ENCODE results near the gene KIAA1671.

GRCh38 chr22:25212337-25212736, 259.8 kb downstream of the KIAA1671 start:
- TF ChIP-seq CTCF (IDR thresholded peaks at IDR 0.05; ENCODE audit: low read depth, low read length, missing input control) (no peak), JUND (IDR thresholded peaks at IDR 0.05) (no peak), RXRA (IDR thresholded peaks at IDR 0.05) (no peak), FOXA2 (IDR thresholded peaks at IDR 0.05) (no peak), RAD21 (IDR thresholded peaks at IDR 0.05) (no peak), YY1 (IDR thresholded peaks at IDR 0.05) (no peak), ATF3 (IDR thresholded peaks at IDR 0.05) (no peak), TAF1 (conservative IDR thresholded peaks at IDR 0.05) (no peak), SP1 (IDR thresholded peaks at IDR 0.05) (no peak), HNF4A (conservative IDR thresholded peaks at IDR 0.05) (no peak), GABPA (IDR thresholded peaks at IDR 0.05 in 1 of 2, conservative IDR thresholded peaks at IDR 0.05 in 1 of 2) (no peak)
- TF ChIP-seq, protein P1, sequence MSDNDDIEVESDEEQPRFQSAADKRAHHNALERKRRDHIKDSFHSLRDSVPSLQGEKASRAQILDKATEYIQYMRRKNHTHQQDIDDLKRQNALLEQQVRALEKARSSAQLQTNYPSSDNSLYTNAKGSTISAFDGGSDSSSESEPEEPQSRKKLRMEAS (IDR thresholded peaks at IDR 0.05): no peak
- TF ChIP-seq, protein P2, sequence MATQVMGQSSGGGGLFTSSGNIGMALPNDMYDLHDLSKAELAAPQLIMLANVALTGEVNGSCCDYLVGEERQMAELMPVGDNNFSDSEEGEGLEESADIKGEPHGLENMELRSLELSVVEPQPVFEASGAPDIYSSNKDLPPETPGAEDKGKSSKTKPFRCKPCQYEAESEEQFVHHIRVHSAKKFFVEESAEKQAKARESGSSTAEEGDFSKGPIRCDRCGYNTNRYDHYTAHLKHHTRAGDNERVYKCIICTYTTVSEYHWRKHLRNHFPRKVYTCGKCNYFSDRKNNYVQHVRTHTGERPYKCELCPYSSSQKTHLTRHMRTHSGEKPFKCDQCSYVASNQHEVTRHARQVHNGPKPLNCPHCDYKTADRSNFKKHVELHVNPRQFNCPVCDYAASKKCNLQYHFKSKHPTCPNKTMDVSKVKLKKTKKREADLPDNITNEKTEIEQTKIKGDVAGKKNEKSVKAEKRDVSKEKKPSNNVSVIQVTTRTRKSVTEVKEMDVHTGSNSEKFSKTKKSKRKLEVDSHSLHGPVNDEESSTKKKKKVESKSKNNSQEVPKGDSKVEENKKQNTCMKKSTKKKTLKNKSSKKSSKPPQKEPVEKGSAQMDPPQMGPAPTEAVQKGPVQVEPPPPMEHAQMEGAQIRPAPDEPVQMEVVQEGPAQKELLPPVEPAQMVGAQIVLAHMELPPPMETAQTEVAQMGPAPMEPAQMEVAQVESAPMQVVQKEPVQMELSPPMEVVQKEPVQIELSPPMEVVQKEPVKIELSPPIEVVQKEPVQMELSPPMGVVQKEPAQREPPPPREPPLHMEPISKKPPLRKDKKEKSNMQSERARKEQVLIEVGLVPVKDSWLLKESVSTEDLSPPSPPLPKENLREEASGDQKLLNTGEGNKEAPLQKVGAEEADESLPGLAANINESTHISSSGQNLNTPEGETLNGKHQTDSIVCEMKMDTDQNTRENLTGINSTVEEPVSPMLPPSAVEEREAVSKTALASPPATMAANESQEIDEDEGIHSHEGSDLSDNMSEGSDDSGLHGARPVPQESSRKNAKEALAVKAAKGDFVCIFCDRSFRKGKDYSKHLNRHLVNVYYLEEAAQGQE (IDR thresholded peaks at IDR 0.05): no peak

All from liver (tissue), 3 donors.